Daoy (cell line): ENCODE data around the gene GNB4. TPM values are rescaled to one million over a fixed set of nuclear protein-coding genes. Genes with fewer than 3 reads are reported as not detected.
A peak's percentile ranks its signal among the peaks of the same experiment; 100 is the strongest.

ENCODE experiments used
- DNase-seq: peaks from one replicate; pipeline ENCODE4 v3.0.0-alpha.2; 2015; ENCODE audit warnings: low read depth
- total RNA-seq: library from RNA; depleted of rRNA; stranded (reverse); fragments of >200 nt; shearing (Covaris generic); gene quantifications from 2 replicates; pipeline ENCODE4 v1.2.3, GENCODE V29; 2014; rRNA removed

GNB4 gene
- total RNA-seq, 1 experiment from 2014 or later = 47.8 TPM

- no peak for DNase-seq
Observed at GRCh38 chr3:179355996-179356395, 95.3 kb downstream of the GNB4 start.

DNA sequence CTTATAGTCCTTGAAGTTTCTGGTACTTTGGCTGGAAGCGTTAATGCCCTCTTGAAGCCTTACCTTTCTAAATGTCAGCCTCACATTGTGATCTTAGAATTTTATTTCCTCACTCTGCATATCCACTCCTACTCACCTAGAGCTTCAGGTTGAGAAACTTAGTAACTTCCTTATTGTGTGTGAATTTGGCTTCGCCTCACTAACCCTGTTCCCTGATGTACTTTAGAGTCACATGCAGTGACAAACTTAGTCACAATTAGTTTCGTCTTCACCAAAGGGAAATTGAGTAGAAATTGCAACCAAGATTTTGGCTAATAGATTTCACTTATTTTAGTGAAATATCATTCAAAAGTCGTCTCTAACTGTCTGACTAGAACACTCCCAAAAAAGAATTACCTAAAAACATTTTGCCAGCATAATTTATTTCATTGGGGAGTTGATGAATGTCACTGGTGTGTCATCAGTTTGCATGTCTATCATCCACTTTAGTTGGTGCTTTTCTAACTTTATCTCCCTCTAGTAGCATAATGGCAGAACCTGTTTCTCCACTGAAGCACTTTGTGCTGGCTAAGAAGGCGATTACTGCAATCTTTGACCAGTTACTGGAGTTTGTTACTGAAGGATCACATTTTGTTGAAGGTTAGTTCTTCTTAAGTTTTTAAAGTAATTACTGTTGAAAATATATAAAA lies 102.8 kb downstream of the GNB4 start:
- peak; percentile 3 for DNase-seq

GRCh38 chr3:179347345-179348194 lies 103.7 kb downstream of the GNB4 start, which contains the start of gene MFN1:
TSS of gene MFN1 (plus strand) at chr3:179347709. CDS start at chr3:179348852, 1,143 bp downstream.
- peak; percentile 97 for DNase-seq

Other genes with a start within 250 kb of the GNB4 start
- gene KCNMB3, start 200.4 kb downstream of the GNB4 start, total RNA-seq = 0.11 and 0.77 TPM in 2 replicates
- gene ZNF639, start 128.4 kb downstream of the GNB4 start, total RNA-seq = 61.1 and 63.6 TPM in 2 replicates
- gene MFN1, start 103.8 kb downstream of the GNB4 start, total RNA-seq = 38.7 and 50.9 TPM in 2 replicates
- gene ACTL6A, start 111.5 kb upstream of the GNB4 start, total RNA-seq = 288 and 441 TPM in 2 replicates
- 123 and 134 TPM in 2 replicates for gene MRPL47, start 153.2 kb upstream of the GNB4 start, total RNA-seq
- gene NDUFB5, start 153.3 kb upstream of the GNB4 start, total RNA-seq = 243 and 278 TPM in 2 replicates
- 6.5 and 14.1 TPM in 2 replicates for gene USP13, start 201.6 kb upstream of the GNB4 start, total RNA-seq